ENCODE results near the gene CDH24. TPM values are rescaled to one million over a fixed set of nuclear protein-coding genes. Genes with fewer than 3 reads are reported as not detected.

CDH24 gene
- total and polyA plus RNA-seq, 10 of the 15 experiments (the other 5 are each of a cell fraction or from before 2014, with no cell fraction given): 0.10 to 1.5 (median 0.45) TPM; not detected in 2

DNA sequence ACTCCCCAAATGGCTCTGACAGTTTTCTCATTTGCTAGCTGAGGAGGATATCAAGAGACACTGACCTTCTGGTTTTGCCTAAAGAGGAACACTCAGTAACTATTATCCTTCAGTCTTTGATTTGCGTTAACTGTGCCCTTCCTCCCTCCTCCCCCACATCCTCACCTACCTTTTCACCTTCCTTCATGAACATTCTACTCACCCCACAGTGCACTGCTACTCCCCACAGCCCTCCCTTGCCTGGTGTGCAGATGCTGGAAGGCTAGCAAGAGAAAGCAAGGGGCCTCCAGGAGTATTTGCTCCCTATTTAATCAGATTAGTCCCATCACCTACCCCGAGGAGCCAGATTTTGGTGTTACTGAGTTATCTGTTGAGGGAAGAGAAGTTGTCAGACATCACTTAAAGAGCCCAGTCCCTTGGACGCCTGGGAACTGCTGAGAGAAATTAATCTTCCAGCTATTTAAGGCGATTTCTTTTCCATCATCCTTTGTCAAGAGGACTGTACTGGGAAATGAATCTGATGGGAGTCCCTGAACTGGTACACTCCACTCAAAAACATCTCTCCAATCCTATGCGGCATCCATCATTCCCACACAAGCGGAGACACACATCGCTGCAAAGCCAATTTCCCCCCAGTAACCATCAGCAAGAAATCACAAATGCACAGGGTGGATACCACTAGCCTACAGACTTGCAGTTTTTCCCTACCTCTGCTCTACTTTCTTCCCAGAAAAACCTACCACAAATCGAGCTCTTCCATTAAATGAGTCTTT, 34.1 kb downstream of the CDH24 start:
- in situ Hi-C loops (cut with MboI) (no loop called here), intact Hi-C loops (cut with micrococcal nuclease; ENCODE audit: unreplicated experiment) (no loop called here)
- Histone ChIP-seq H4K20me1 (ENCODE audit: control insufficient read depth, insufficient read depth) (no peaks in the 10 kb centered on the region), H3K27ac (ENCODE audit: control insufficient read depth, insufficient read depth) (no peak overlapping the region), H3K79me2 (ENCODE audit: control insufficient read depth, insufficient read depth, low read length) (no peaks in the 10 kb centered on the region), H3K4me3 (no peak overlapping the region), H3K4me2 (ENCODE audit: control insufficient read depth, insufficient read depth) (no peak overlapping the region), H3K36me3 (ENCODE audit: control insufficient read depth in 2 of 2, insufficient read depth in 2 of 2, low read length in 1 of 2) (peaks cover 5 to 22% of the 10 kb centered on the region in 2 experiments), H2AFZ (ENCODE audit: control insufficient read depth, low read depth, low read length) (no peak overlapping the region), H3K9me3 (replicated peaks; ENCODE audit: control insufficient read depth, insufficient read depth, low read length) (no peaks in the 10 kb centered on the region), H3K4me1 (ENCODE audit: control insufficient read depth, insufficient read depth, low read length) (no peaks in the 10 kb centered on the region), H3K9ac (ENCODE audit: control insufficient read depth, insufficient read depth, low read length) (no peak overlapping the region), H3K27me3 (replicated peaks in 1 of 2; ENCODE audit: control insufficient read depth in 2 of 2, insufficient read depth in 2 of 2, low read length in 1 of 2) (no peaks in the 10 kb centered on the region)
- ChIA-PET POLR2A (interaction anchor here (1.0 to 1.4 kb wide), 2 partner anchors 8 to 10 kb away, joined by 3 read pairs; no protein-coding TSS in a partner anchor), CTCF (interaction anchor here (1.3 to 5.5 kb wide), 6 partner anchors 10 to 51 kb away, joined by 4 to 43 read pairs (median 8); partner anchors contain the start of gene CDH24), RAD21 (ENCODE audit: unreplicated experiment) (interaction anchor here (1.6 kb wide), 1 partner anchor 37 kb away, joined by 5 read pairs; no protein-coding TSS in a partner anchor), SMC1A (ENCODE audit: uncharacterized antibody, unreplicated experiment) (interaction anchor here (1.1 to 3.4 kb wide), 3 partner anchors 28 to 36 kb away, joined by 4 to 10 read pairs (median 6); partner anchors contain the start of gene CDH24)
- BruUV-seq (replicated peaks): no TSS peak
- FAIRE-seq: no peak
- 91% methylated on average over 8 of the region's 8 CpGs for WGBS (ENCODE audit: insufficient coverage, insufficient replicate concordance, low lambda C conversion rate, missing lambda C conversion rate)
- no peak for TF ChIP-seq ATF7 (IDR thresholded peaks at IDR 0.05; ENCODE audit: low read depth)
- no peak for TF ChIP-seq SP1 (IDR thresholded peaks at IDR 0.05; ENCODE audit: low read depth, low read length)
- no peak for TF ChIP-seq NR2F1 (conservative IDR thresholded peaks at IDR 0.05)
- TF ChIP-seq, protein P1, sequence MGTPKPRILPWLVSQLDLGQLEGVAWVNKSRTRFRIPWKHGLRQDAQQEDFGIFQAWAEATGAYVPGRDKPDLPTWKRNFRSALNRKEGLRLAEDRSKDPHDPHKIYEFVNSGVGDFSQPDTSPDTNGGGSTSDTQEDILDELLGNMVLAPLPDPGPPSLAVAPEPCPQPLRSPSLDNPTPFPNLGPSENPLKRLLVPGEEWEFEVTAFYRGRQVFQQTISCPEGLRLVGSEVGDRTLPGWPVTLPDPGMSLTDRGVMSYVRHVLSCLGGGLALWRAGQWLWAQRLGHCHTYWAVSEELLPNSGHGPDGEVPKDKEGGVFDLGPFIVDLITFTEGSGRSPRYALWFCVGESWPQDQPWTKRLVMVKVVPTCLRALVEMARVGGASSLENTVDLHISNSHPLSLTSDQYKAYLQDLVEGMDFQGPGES (IDR thresholded peaks at IDR 0.05): no peak
- TF ChIP-seq MEF2B (IDR thresholded peaks at IDR 0.05; ENCODE audit: partially characterized antibody, poor library complexity, severe bottlenecking): no peak
- no peak for DNase-seq (ENCODE audit: low read depth, low spot score)
- ATAC-seq: no peak
